ENCODE measurements around the gene TP53BP2.

TP53BP2 gene

DNA sequence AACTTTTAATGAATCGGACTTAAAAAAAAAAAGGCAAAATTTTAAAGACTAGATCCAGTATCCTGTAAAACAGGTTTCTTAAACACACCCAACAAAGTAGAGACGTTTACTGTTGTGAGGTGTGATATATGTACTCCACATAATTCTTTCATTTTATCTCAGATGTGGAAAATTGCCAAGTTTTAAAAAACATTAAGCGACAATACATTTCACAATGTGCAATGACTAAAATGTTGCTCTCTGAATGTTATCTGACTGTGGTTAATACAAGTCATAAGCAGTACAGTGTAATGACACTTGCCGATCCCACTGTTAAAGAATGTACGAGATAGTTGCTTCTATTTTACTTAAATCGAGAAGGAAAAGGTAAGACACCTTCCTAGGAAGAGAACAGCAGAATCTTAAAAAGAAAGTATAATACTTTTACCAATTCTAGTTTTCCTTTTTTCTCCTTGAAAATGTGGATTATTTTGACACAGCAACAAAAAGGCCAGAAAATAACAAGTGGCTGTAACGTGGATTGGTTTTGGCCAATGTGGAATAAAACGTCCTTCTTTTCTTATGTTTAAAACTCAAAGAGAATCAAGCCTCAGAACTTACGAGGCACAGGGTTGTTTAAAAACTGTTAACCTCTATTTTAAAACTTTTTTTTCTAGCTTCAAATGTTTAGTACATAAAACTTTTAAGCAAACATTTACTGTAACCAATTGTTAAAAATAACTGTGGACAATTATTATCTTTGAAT lies 51.4 kb downstream of the TP53BP2 start:
- no peak for DNase-seq

DNA sequence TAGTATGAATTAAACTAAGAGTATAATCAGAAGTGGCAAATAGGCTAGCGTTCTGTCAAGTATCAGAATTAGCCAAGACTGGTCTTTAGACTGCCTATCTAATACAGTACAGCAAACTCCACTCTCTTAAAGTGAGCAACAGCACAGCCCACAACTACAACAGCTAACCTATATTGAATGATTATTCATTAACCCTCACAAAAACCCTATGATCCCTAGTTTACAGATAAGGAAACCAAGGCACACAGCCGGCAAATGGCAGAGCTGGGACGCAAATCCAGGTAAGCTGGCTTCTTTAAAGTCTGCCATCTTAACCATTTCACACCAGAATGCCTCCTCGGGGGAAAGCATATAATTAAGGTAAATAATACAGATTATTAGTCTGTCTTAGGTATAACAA lies 52.0 kb downstream of the TP53BP2 start:
- no peak for DNase-seq

DNA sequence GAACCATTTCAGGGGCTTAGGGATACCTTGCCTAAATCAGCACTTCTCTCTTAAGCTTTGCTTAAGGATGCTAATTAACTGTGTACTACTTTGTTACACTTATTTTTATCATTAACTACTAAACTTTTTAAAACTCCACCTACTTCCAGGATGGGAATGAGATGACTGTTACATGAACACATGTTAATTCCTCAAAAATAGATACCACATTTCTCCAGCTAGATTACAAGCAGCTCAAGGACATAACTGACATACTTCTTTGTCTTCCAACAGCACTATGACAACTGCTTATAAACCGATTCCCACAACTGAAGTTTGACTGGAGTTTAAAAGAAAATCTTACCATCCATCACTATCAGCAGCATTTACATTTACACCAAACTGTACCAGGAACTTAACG lies 53.7 kb downstream of the TP53BP2 start:
- DNase-seq, result no peak

DNA sequence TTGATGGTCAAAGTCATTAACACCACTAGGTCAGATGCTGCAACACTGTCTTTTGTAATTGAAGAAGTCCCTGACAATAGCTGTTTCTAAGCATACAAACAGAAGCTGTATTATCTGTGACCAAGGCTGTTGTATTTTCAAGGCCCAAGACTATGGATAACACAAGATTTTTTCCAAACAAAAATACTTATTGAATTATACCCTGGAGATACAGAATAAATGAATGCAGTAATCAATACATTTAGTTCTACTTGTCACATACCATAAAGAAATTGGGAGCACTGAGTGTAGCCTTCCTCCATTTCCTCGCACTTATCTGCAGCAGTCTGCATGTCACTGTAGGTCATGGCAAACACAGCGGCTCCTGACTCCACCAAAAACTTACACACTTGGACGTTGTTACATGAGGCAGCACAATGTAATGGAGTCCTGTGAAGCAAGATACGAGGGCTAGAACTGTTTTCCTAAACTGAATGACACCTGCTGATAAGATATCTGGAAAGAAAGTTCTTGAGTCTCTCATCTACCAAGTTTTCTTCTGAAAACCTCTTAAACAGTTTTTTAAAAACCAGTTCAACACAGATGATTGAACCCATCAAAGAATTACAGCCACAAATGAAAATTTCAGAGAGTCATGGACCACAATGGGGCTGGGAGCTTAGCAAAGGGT lies 56.9 kb downstream of the TP53BP2 start:
- no peak for DNase-seq

DNA sequence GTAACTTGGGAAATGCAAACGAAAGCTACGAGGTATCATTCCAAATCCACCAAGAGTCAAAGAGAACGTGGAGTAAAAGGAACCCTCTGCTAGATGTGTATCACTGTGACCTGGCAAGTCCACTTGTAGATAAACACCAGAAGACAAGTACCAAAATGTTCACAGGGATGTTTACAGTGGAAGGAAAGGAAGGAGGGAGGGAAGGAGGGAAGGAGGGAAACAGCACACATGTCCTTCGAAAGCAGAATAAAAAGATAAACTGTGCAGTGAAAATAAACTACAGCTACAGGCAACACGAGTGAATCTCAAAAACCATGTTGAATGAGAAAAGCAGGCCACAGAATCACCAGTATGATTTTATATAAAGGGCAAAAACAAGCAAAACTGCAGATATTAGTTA lies 59.9 kb downstream of the TP53BP2 start:
- no peak for DNase-seq

DNA sequence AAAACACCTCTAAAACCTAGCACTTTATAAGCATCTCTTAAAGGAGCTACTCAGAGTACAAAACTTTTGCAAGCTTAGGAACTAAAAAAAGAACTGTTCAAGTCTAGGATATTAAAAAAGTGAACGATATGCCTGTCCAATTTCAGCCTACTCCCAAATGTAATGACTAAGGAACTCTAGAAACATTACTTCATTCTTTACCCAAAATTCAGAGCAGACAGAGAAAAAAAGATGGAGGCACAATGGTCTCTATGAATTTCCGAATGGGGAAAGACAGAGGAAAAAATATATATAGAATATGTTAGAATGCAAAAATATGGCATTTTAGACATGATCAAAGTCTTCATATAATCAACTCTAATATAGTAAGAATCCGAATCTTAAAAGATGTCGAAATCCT lies 61.2 kb downstream of the TP53BP2 start:
- DNase-seq, result no peak

DNA sequence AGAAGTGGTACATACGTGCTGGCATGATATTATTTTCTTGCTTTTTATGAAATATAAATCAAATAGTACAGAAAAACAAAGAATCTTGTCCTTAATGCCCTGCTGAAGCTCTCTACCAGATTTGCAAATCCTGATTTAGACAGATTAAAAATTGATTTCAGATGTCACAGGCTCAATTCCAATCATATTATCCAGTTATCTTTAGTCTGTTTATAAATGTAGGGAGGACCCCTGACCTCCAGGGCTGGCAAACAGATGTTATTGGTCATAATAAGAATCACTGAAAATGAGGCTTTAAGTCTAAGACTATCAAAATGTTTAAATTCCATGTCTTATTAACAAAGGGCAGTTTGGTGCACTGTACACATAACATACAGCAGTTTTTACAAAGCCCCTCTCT lies 62.1 kb downstream of the TP53BP2 start:
- no peak for DNase-seq

DNA sequence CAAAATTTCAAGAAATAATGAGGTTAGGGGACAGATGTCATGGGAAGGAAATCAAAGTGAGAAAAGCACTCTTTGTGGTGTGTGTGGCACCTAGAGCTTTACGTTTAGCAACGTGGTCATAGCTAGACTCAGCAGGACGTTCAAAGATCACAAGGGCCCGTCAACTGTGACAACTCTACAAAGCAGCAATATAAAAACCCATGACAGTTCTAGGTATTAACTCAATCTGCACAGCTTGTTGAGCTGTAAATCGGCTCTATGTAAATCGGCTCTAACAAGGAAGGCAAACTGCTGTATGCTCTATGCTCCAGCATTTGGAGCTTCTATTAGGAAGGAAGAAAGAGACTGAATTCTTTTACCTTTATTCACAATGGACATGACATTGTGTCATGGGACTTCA lies 64.8 kb downstream of the TP53BP2 start:
- no peak for DNase-seq

DNA sequence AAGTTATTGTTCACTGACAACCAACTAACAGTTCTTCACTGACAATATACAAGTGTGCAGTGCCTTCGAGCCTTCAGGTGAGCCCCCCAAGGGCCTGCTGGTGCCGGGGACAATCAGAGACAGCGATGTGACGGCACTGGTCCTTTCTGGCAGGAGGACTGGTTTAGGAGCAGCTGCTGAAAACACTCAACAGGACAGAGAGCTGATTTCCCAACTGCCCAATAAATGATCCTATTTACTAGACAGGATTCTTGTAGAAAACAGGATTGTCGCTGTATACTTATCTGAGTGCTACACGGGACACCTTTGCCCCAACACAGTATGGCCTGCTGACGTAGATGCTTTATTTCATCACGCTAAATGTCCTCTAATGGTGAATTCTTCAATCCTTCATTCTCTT lies 65.4 kb downstream of the TP53BP2 start:
- DNase-seq, result no peak

DNA sequence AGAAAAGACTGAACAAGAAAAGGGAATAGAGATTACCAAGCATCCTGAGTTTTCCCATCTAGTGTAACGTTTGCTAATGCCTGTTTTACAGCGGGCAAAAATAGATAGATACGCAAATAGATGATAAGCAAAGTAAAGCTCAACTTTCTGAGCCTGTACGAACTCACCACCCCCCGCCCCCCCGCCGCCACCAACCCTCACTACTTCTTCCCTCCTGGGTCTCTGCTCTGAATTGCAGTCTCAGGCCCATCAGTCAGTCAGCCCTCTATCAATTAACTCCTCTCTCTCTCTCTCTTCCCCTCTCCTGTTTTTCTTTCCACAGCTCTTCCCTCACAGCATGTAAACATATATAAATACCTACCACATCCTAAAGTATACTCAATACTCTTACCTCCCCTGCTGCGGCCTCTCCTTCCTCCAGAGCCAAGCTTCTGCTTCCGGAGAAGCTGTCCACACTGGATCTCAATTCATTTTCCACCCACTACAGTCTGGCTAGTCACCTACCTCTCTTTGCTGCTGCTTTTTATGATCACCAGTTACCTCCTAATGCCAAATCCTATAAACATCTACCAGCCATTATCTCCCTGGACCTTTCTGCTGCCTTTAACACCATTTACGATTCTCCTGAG lies 68.8 kb downstream of the TP53BP2 start:
- no peak for DNase-seq

DNA sequence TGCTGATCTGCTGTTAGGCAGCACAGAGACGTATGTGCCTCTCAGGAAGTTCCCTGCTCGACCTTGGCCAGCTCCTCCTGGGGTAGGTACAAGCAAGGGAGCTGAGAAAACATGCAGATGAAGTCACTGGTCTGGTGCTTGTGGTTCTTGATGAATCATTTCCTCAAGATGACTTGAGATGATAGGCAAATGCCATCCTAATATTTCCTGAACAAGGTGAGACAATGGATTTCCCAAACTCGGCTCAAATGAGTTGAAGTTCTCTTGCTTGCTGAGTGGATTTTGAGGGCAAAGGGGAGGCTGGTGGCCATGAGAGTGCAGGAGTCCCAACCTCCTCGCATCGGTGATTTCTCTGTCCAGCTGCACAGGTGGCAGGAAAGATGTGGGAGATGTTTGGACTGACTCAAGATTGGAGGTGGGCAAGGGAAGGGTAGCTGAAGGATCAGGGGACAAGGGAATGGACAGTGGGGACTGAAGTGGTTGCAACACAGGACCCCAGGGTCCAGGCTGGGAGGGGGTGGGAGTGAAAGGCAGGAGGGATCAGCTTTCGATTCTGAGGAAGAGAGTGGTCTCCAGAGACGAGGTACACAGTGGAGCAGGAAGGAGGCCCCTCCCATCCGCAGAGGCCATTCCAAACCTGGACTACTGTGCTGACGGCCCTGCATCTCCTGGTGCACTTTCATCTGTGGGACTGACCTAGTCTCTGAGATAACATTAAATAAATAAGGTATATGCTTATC lies 69.5 kb downstream of the TP53BP2 start:
- no peak for DNase-seq

DNA sequence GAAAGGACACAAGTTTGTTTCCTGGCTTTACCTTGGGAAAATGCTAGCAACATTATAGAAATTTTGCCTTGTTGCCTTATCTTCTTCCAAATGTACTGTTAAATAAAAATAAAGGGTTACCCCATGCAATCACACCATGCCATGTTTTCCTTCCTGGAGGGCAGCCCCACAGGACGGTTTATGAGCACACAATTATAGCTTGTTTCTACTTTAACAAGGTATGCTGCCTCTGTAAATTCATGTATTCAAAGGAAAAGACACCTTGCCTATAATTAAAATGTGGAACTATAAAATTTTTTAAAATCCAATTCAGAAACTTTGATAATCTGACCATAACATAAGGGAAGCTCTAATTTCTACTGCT lies 70.1 kb downstream of the TP53BP2 start:
- no peak for DNase-seq

DNA sequence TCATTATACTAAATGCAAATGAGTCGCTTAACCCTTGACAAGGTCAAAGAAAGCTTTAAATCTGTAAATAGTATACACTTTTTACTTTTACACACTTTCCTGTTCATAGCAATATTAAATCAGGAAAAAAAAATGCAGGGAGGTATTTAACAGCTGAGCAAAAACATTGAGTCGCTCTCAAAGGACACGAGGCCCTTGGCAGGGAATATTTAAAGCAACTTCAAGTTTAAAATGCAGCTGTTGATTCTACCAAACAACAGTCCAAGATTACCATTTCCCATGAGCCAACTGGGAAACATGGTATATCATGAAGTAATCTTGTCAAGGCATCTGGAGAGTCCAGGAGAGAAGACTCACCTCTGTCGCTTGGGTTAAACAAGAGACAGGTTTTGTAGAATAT lies 70.7 kb downstream of the TP53BP2 start:
- DNase-seq, result no peak

DNA sequence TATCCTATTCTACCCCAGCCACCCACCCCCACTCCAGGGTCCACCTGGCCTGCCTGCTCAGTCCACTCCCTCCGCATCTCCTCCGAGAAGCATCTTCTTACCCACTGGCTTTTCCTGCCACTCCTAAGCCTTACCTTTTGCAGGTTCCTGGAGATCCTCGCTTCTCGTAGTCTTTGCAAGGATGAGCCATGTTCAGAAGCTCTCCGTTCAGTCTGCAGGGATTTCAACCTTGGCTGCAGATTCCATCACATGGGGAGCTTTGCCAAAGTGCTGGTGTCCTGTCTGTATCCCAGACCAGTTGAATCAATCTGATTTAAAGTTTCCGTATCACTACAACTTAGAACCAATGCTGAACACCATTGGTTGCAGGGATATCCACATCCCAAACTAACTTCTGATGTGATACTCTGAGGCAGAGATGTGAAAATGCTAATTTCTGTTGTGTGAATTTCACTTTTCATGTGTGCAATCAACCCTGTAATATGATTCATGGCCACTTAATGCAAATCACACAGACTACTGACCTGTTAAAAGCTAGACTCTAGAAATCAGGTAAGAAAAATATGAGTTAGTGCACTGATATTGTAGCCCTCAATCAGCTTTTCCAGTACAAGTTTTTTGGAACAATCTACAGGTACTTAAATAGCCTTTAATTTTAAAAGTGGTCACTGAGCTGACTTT lies 71.5 kb downstream of the TP53BP2 start:
- no peak for DNase-seq

DNA sequence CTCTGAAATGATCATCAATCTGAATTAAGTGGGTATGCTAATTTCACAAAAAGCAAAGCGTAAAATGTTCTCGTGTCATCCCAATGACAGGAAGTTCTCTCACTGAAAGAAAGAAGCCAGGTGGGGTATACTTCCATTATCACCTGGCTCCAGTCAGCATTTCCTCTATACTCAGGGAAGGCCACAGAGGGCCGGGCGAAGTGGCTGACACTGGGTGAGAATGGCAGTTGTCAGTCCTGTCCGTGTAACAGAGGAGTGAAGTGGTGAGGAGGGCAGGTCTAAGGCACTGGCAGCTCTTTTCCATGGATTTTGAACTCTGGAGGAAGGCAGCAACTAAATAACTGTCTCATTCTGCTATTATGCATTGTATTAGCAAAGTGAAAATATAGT lies 73.0 kb downstream of the TP53BP2 start:
- DNase-seq, result no peak

DNA sequence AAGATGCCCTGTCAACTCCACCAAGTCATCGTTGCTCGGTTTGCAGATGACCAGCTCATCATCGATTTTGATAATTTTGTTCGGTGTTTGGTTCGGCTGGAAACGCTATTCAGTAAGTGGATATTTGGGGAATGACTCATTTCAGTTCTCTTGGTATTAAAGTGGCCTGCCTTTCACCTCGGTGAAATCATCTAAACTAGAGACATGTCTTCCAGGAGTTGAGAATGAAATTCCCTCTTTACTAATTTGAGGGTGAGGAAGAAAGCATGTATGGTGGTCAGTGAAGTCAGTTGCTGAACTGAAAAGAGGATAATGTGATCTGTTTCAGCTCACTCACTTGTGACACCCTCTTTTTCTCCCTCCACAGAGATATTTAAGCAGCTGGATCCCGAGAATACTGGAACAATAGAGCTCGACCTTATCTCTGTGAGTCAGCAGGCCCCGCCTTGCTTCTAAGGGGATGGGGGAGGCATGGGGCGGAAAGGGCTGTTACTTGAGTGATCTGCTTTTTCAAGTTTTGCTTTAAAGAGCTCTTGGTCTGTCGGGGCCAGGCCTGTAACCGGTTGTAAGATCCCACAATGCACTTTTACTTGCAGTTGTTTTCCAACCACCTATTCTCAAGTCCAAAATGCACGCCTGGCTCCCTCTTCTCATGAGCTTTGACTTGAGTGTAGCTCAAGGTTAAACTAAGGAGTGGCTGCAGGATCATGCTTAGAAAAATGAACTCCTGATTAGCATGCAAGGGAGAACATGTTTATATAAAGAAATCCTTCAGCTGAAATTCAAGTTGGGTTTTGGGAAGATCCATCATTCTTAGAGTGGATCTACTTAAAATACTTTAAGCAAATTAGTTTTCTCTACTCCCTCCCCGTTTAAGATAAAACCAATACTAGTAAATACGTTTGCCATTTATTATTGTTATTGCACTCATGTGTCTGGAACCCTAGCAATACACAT lies 73.7 kb downstream of the TP53BP2 start:
- no peak for DNase-seq

DNA sequence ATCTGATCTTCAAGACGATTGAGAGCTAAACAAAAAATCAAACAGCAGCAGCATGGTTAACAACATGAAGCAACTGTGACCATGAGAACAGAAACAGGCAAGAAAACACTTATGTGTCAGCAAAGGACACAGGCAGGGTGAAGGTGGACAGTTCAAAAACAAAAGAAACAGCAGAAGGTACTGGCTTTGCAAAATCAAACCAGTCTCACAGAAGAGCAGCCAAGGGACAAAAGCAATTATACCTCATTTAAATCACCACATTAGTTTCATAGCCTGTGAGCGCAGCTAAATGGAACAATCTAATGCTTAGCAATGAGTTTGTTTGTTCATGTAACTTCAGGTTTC lies 74.3 kb downstream of the TP53BP2 start:
- no peak for DNase-seq

DNA sequence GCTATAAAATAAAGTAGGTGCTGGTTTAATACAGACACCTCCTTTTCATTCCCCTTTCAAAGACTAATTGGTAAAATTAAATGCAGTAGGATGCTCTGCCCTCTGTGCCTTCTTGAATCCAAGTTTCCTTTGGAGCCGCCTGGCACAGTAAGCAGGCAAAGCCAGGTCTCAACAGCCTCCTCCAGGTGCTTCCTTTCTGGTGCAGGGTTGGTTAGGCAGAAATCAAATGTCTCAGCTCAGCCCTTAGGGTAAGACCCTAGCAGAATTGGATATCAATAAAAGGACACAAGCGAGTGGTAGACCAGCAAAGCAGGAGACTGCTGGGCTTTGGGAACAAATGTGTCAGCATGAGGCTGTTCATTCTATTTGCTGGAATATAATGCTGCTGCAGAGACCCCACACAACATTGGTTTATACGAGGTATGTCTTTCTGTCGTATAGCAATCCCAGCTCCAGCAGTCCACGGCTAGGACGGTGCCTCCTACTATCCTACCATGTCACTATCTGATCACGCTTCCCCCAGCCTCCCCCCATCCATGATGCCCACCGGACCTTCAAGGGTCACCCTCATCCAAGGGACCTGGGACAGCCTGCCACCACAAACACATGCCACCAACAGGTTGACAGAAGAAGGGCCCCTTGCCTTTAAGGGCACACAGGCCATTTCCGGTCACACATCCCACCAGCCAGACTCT lies 75.0 kb downstream of the TP53BP2 start:
- DNase-seq, result no peak

DNA sequence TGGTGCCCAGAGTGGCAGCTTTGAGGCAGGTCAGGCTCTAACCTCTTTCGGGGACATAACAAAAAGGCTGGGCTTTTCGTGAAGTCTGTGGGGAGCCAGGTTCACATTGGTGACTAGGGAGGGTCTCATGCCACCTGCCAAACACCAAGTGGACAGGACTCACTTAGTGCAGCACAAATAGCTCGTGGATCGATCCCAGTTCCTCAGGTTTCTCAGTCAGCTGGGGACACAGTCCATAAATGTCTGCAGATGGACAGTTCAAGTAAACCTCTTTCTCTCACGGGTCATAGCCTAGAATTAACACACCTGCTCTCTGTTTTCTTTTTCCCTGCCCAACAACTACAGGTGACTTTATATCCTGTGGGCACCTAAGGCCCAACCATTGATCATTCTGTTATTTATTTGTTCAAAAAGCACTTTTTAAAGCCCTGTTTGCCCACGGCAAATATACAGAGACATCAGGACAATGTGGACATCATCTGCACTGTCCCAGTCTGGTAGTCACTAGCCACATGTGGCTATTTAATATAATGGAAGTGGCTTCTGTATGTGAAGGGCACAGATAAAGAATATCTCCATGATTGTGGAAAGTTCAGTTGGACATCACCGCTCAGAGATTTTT lies 79.9 kb downstream of the TP53BP2 start:
- DNase-seq, result peak; percentile 44

DNA sequence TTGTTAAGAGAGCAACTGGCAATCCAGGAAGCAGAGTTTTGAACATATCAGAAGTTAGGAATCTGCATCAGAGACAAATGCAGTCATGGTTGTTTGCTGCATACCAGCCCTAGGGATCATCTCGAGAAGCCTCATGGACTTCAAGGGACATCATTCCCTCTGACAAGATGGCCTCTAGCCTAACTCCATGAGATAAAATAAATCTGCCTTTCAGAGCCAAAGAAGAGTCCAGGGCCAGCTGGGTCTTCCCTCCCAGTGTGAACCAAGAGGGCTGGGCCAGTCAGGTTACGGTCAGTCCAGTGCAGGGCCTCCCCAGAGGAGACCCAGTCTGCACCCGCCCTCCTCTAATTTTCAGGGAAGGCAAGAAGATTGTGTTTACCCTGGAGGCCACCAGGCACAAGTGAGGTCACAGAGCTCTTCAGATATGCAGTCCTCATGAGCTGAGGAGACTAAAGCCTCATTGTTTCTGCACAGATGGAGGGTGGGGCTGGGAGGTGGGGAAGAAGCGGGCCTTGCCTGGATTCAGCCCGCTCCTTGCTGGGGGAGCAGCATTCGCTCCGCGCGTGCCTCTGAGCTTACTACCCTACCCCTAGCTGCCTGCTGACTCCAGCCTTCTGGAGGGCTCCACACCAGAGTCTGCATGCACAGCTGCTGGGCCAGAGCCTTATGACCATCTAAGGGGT lies 80.6 kb downstream of the TP53BP2 start:
- DNase-seq, result peak; percentile 44
